GM12878 (cell line): ENCODE measurements around the gene OSBPL10. TPM values are rescaled to one million over a fixed set of nuclear protein-coding genes. Genes with fewer than 3 reads are reported as not detected.
"Not testable (repeated sequence)": the region's sequence is repeated elsewhere in the genome, so short reads cannot be mapped to it uniquely, and the experiment has no call there.

Experiments
- ATAC-seq: fragments of 200-7000 bp; cut with Tn5 transposase; 3 replicates; pipeline ENCODE4 v1.9.1; 2020; ENCODE audit warnings: mild to moderate bottlenecking, moderate library complexity
- BruUV-seq: library from RNA; stranded (reverse); fragments of 400-500 nt; replicated peaks from 2 replicates; lab custom pipeline; 2021; lab: Mats Ljungman, UMichigan
- CTCF ChIA-PET: fragments of 300-600 bp; sonication (Branson Sonifier 250); formaldehyde crosslinking; extraction: SDS; loops from one replicate; lab custom pipeline; 2021; ENCODE audit warnings: inconsistent platforms; lab: Yijun Ruan, JAX
- POLR2A ChIA-PET: fragments of 350-600 bp; formaldehyde crosslinking; extraction: SDS; loops from one replicate; lab custom pipeline; 2021; ENCODE audit warnings: inconsistent platforms; lab: Charles Lee
- RAD21 ChIA-PET: fragments of 300-600 bp; sonication (Branson Sonifier 250); formaldehyde crosslinking; loops from one replicate; lab custom pipeline; 2023; ENCODE audit warnings: antibody characterized with exemption; ENCODE audit not compliant: unreplicated experiment; lab: Charles Lee
- SMC1A ChIA-PET: fragments of 300-600 bp; sonication (Branson Sonifier 250); formaldehyde crosslinking; loops from one replicate; lab custom pipeline; 2023; ENCODE audit not compliant: unreplicated experiment, uncharacterized antibody; lab: Charles Lee
- DNase-seq: peaks from one replicate; pipeline ENCODE4 v3.0.0-alpha.2; 2011; ENCODE audit warnings: low read depth, low spot score
- FAIRE-seq: peaks from 3 replicates; lab custom pipeline; 2011; peaks lifted over from hg19 to GRCh38; lab: Jason Lieb, UNC
- H2AFZ ChIP-seq: 2 replicates; pipeline ENCODE4 v1.6.0; 2011; ENCODE audit warnings: low read depth, low read length, control low read depth; ENCODE audit not compliant: control insufficient read depth
- H3K27ac ChIP-seq: 2 replicates; pipeline ENCODE4 v1.5.1; 2011; ENCODE audit warnings: control low read depth; ENCODE audit not compliant: control insufficient read depth, insufficient read depth
- H3K27me3 ChIP-seq, 2 experiments: replicated peaks in 1 of 2; 2 replicates each; pipeline versions ENCODE4 v1.6.0 to v1.6.1; 2011; ENCODE audit warnings: low read length in 1 of 2; ENCODE audit not compliant: control insufficient read depth in 2 of 2, insufficient read depth in 2 of 2
- H3K36me3 ChIP-seq, 2 experiments: 2 replicates each; pipeline ENCODE4 v1.5.1; 2011; ENCODE audit warnings: low read length in 1 of 2; ENCODE audit not compliant: control insufficient read depth in 2 of 2, insufficient read depth in 2 of 2
- H3K4me1 ChIP-seq: 2 replicates; pipeline ENCODE4 v1.6.1; 2011; ENCODE audit warnings: mild to moderate bottlenecking, low read length, moderate library complexity, mixed read lengths; ENCODE audit not compliant: control insufficient read depth, insufficient read depth
- H3K4me2 ChIP-seq: 2 replicates; pipeline ENCODE4 v1.6.0; 2011; ENCODE audit warnings: control low read depth; ENCODE audit not compliant: control insufficient read depth, insufficient read depth
- H3K4me3 ChIP-seq: fragments of 200-600 bp; sonication (generic); 2 replicates; pipeline ENCODE4 v1.5.1; 2016
- H3K79me2 ChIP-seq: 2 replicates; pipeline ENCODE4 v1.6.0; 2011; ENCODE audit warnings: low read length; ENCODE audit not compliant: control insufficient read depth, insufficient read depth
- H3K9ac ChIP-seq: 2 replicates; pipeline ENCODE4 v1.8.0; 2011; ENCODE audit warnings: low read length, control low read depth, mixed read lengths; ENCODE audit not compliant: control insufficient read depth, insufficient read depth
- H3K9me3 ChIP-seq: replicated peaks from 3 replicates; pipeline ENCODE4 v1.5.1; 2011; ENCODE audit warnings: mild to moderate bottlenecking, low read length; ENCODE audit not compliant: control insufficient read depth, insufficient read depth
- H4K20me1 ChIP-seq: 2 replicates; pipeline ENCODE4 v1.6.0; 2011; ENCODE audit not compliant: control insufficient read depth, insufficient read depth
- NBN ChIP-seq: fragments of 450-650 bp; IDR thresholded peaks from 2 replicates; pipeline ENCODE4 v1.6.1; 2016
- ZNF274 ChIP-seq: IDR thresholded peaks from one replicate; pipeline ENCODE4 v1.8.0; 2011; ENCODE audit not compliant: insufficient read length, insufficient read depth
- WGBS: methylation state at CpG from one replicate; pipeline ENCODE4 v1.1.6; 2016; ENCODE audit warnings: low lambda C conversion rate; ENCODE audit not compliant: insufficient replicate concordance, insufficient coverage; ENCODE audit errors: missing lambda C conversion rate; 5-methylcytosine and 5-hydroxymethylcytosine counted together
- in situ Hi-C: fragments of 300-500 bp; cut with MboI; formaldehyde crosslinking; loops from 9 replicates; pipeline ENCODE4 v1.14.3; 2018; ENCODE audit warnings: mixed read lengths
- intact Hi-C: fragments of 100-400 bp; cut with micrococcal nuclease; formaldehyde crosslinking; loops from one replicate; pipeline ENCODE4 v1.14.2; 2022; ENCODE audit not compliant: unreplicated experiment
- polyA plus RNA-seq, 11 experiments: library from polyadenylated mRNA; depleted of rRNA in 4 of 11; unstranded in 6 of 11; stranded (reverse) in 5 of 11; fragments of >200 nt; fragmentation: Nextera tagmentation in 4 of 11; fragmentation: Illumina TruSeq in 1 of 11; extraction: Ambion mirVana in 4 of 11; extraction: Trizol in 1 of 11; gene quantifications; 1 replicate in 1 of 11; 2 replicates in 10 of 11; pipeline versions ENCODE4 v1.2.1 to v1.2.3, GENCODE V29; 2011 to 2016; ENCODE audit warnings: inconsistent platforms in 2 of 11, missing spikeins in 2 of 11, low read depth in 1 of 11
- total RNA-seq, 4 experiments: library from RNA; depleted of rRNA in 3 of 4; stranded (reverse); fragments of >200 nt in 3 of 4; fragmentation: Illumina TruSeq in 1 of 4; extraction: Trizol in 1 of 4; gene quantifications; 2 replicates each; pipeline versions ENCODE4 v1.2.1 to v1.2.3, GENCODE V29; 2013 to 2021

Gene OSBPL10
- total and polyA plus RNA-seq, 10 of the 15 experiments (the other 5 are each of a cell fraction or from before 2014, with no cell fraction given): 0.03 to 0.25 (median 0.09) TPM; not detected in 5

DNA sequence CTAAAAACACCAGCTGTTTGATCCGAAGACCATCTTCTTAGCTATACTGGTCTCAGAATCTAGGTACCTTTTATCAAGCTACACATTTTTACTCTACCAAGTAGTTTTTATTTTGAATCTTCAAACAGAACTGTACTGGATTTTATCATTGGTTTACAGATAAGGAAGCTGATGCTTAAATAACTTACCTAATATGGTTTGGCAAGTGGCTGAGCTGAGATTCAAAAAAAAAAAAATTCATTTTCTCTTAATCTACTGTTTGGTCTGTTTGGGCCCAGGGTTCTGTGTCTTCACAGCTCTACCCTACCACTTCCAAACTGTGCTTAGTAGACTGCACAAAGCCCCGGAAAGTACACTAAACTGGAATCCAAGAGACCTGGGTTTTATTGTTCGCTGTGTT lies 36.2 kb upstream of the OSBPL10 start:
- ChIA-PET SMC1A (interaction anchor here (0.6 to 4.1 kb wide), 2 partner anchors 128 to 177 kb away, joined by 3 to 22 read pairs; no protein-coding TSS in a partner anchor), CTCF (interaction anchor here (1.4 to 5.0 kb wide), 3 partner anchors 91 to 158 kb away, joined by 3 to 50 read pairs (median 3); no protein-coding TSS in a partner anchor), RAD21 (no interaction called here), POLR2A (no interaction called here)
- no TSS peak for BruUV-seq
- Histone ChIP-seq H3K9me3 (no peaks in the 10 kb centered on the region), H3K4me1 (no peaks in the 10 kb centered on the region), H3K9ac (no peak overlapping the region), H2AFZ (no peak overlapping the region), H3K27ac (no peak overlapping the region), H3K4me3 (no peak overlapping the region), H4K20me1 (no peaks in the 10 kb centered on the region), H3K27me3 (no peaks in the 10 kb centered on the region), H3K36me3 (no peaks in the 10 kb centered on the region), H3K79me2 (no peaks in the 10 kb centered on the region), H3K4me2 (no peak overlapping the region)
- ATAC-seq: no peak
- DNase-seq: no peak
- 61% methylated on average over 3 of the region's 3 CpGs for WGBS
- in situ Hi-C loops (no loop called here), intact Hi-C loops (no loop called here)
- TF ChIP-seq NBN (no peak), ZNF274 (no peak)
- FAIRE-seq: no peak

DNA sequence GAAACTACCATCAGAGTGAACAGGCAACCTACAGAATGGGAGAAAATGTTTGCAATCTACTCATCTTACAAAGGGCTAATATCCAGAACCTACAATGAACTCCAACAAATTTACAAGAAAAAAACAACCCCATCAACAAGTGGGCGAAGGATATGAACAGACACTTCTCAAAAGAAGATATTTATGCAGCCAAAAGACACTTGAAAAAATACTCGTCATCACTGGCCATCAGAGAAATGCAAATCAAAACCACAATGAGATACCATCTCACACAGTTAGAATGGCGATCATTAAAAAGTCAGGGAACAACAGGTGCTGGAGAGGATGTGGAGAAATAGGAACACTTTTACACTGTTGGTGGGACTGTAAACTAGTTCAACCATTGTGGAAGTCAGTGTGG lies 34.6 kb upstream of the OSBPL10 start:
- in situ Hi-C loops, ATAC-seq, DNase-seq, H2AFZ ChIP-seq, H3K4me2 ChIP-seq, RAD21 ChIA-PET, H4K20me1 ChIP-seq, CTCF ChIA-PET, intact Hi-C loops, H3K36me3 ChIP-seq, H3K4me1 ChIP-seq, H3K9me3 ChIP-seq, H3K27ac ChIP-seq, POLR2A ChIA-PET, H3K27me3 ChIP-seq, H3K79me2 ChIP-seq, FAIRE-seq, H3K9ac ChIP-seq, SMC1A ChIA-PET, BruUV-seq, H3K4me3 ChIP-seq: not testable (repeated sequence)
- WGBS: 11% methylated on average over 3 of the region's 3 CpGs

DNA sequence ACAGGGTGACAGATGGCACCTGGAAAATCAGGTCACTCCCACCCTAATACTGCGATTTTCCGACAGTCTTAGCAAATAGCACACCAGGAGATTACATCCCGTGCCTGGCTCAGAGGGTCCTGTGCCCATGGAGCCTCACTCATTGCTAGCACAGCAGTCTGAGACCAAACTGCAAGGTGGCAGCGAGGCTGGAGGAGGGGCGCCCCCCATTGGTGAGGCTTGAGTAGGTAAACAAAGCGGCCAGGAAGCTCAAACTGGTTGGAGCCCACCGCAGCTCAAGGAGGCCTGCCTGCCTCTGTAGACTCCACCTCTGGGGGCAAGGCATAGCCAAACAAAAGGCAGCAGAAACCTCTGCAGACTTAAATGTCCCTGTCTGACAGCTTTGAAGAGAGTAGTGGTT lies 29.6 kb upstream of the OSBPL10 start:
- DNase-seq, intact Hi-C loops, H3K4me1 ChIP-seq, H3K4me2 ChIP-seq, BruUV-seq, RAD21 ChIA-PET, H3K27ac ChIP-seq, FAIRE-seq, POLR2A ChIA-PET, H3K36me3 ChIP-seq, H4K20me1 ChIP-seq, H3K9me3 ChIP-seq, ATAC-seq, H3K79me2 ChIP-seq, H3K27me3 ChIP-seq, H3K9ac ChIP-seq, H2AFZ ChIP-seq, H3K4me3 ChIP-seq, in situ Hi-C loops: not testable (repeated sequence)
- CTCF ChIA-PET: interaction anchor here (1.9 kb wide), 1 partner anchor 8 kb away, joined by 5 read pairs; no protein-coding TSS in a partner anchor
- SMC1A ChIA-PET: interaction anchor here (0.8 kb wide), 1 partner anchor 9 kb away, joined by 3 read pairs; no protein-coding TSS in a partner anchor
- 58% methylated on average over 7 of the region's 7 CpGs for WGBS
